Camera-type eye (tissue), 1 donor: ENCODE measurements around the gene GTF2A1L. TPM values are rescaled to one million over a fixed set of nuclear protein-coding genes. Genes with fewer than 3 reads are reported as not detected.

Experiments used
- total RNA-seq: library from RNA; depleted of rRNA; stranded (reverse); fragments of >200 nt; gene quantifications from one replicate; pipeline ENCODE4 v1.2.3, GENCODE V29; 2014

GTF2A1L gene, protein sequence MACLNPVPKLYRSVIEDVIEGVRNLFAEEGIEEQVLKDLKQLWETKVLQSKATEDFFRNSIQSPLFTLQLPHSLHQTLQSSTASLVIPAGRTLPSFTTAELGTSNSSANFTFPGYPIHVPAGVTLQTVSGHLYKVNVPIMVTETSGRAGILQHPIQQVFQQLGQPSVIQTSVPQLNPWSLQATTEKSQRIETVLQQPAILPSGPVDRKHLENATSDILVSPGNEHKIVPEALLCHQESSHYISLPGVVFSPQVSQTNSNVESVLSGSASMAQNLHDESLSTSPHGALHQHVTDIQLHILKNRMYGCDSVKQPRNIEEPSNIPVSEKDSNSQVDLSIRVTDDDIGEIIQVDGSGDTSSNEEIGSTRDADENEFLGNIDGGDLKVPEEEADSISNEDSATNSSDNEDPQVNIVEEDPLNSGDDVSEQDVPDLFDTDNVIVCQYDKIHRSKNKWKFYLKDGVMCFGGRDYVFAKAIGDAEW
- 17.0 TPM for total RNA-seq

DNA sequence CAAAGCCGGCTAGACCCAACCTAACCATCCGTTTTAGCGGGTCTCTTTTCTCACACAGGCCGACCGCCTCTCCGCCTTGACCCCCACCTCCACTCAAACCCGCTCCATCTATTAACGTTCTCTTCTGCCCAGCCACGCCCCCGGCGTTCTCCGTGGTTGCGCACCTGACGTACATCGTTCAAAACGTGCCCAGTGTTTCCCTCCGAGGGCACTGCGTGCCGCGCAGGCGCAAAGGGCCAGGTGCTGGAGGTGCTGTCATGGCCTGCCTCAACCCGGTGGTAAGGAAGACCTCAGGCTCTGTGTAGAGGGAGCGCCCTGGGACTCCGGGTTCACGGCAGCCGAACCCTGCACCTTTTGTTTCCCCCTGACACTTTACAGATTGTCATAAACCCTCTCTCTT lies at the start of gene GTF2A1L:
Gene GTF2A1L (plus strand): TSS at position 239 of the 400 bp plus-strand sequence. CDS start 19 bp downstream, at position 258.

Other genes starting within 250 kb of the GTF2A1L start
- 73.7 TPM for gene PPP1R21, start 177.1 kb upstream of the GTF2A1L start, total RNA-seq
- gene STON1, start 87.7 kb upstream of the GTF2A1L start, total RNA-seq, result 81.0 TPM
- 8.3 TPM for gene LHCGR, start 137.9 kb downstream of the GTF2A1L start, total RNA-seq